Thyroid gland (tissue), 4 donors: Measurements from ENCODE around the gene STPG1.

Source experiments
- POLR2A ChIP-seq, 2 donors: fragments of 450-650 bp; IDR thresholded peaks; one replicate each; pipeline ENCODE4 v1.6.1; 2017; ENCODE audit warnings: antibody characterized with exemption in 2 of 2, mild to moderate bottlenecking in 2 of 2, moderate library complexity in 1 of 2
- TF ChIP-seq, protein P1 (sequence below), 6 experiments: fragments of 200-600 bp in 3 of 6; fragments of 450-650 bp in 3 of 6; sonication (generic) in 3 of 6; IDR thresholded peaks; one replicate each; pipeline ENCODE4 v1.5.1; 2016 to 2019; ENCODE audit warnings: antibody characterized with exemption in 6 of 6, mild to moderate bottlenecking in 2 of 6, inconsistent platforms in 1 of 6, moderate library complexity in 1 of 6

GRCh38 chr1:24440436-24440835 lies 26.9 kb upstream of the STPG1 start:
- TF ChIP-seq, protein P1, sequence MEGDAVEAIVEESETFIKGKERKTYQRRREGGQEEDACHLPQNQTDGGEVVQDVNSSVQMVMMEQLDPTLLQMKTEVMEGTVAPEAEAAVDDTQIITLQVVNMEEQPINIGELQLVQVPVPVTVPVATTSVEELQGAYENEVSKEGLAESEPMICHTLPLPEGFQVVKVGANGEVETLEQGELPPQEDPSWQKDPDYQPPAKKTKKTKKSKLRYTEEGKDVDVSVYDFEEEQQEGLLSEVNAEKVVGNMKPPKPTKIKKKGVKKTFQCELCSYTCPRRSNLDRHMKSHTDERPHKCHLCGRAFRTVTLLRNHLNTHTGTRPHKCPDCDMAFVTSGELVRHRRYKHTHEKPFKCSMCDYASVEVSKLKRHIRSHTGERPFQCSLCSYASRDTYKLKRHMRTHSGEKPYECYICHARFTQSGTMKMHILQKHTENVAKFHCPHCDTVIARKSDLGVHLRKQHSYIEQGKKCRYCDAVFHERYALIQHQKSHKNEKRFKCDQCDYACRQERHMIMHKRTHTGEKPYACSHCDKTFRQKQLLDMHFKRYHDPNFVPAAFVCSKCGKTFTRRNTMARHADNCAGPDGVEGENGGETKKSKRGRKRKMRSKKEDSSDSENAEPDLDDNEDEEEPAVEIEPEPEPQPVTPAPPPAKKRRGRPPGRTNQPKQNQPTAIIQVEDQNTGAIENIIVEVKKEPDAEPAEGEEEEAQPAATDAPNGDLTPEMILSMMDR (IDR thresholded peaks at IDR 0.05) = no peak
- no peak for TF ChIP-seq POLR2A (IDR thresholded peaks at IDR 0.05)
